ENCODE results near the gene SFRP2.

GRCh38 chr4:153792618-153793247 is 3.9 kb upstream of the SFRP2 start:
- TF ChIP-seq GATA3 (IDR thresholded peaks at IDR 0.05; ENCODE audit: low read depth, low read length) = no peak
- TF ChIP-seq GATA2 (IDR thresholded peaks at IDR 0.05; ENCODE audit: low read depth, low read length) = no peak

All from SH-SY5Y (cell line).